Adrenal gland (tissue), 12 donors: ENCODE results near the gene ZWILCH. TPM values are rescaled to one million over a fixed set of nuclear protein-coding genes. Genes with fewer than 3 reads are reported as not detected.

Experiments used
- DNase-seq, 7 donors: peaks; one replicate each; pipeline ENCODE4 v3.0.0-alpha.2; 2019 to 2020
- H3K27ac ChIP-seq, 5 donors: fragments of 200-600 bp; sonication (generic) in 4 of 5; 1 replicate in 3 of 5; 2 replicates in 2 of 5; pipeline versions ENCODE4 v1.5.1 to v1.8.0; 2016 to 2020; ENCODE audit warnings: mild to moderate bottlenecking in 1 of 5
- H3K27me3 ChIP-seq: fragments of 200-600 bp; 2 replicates; pipeline ENCODE4 v1.8.0; 2021
- H3K36me3 ChIP-seq, 2 donors: fragments of 200-600 bp; replicated peaks in 1 of 2; 1 replicate in 1 of 2; 2 replicates in 1 of 2; pipeline versions ENCODE4 v1.5.1 to v1.8.0; 2018 to 2022
- H3K4me1 ChIP-seq, 2 donors: fragments of 200-600 bp; replicated peaks in 1 of 2; 1 replicate in 1 of 2; 2 replicates in 1 of 2; pipeline versions ENCODE4 v1.5.1 to v1.8.0; 2018 to 2021
- H3K4me3 ChIP-seq, 4 donors: fragments of 200-600 bp; sonication (generic) in 3 of 4; one replicate each; pipeline ENCODE4 v1.5.1; 2016 to 2018
- H3K9me3 ChIP-seq, 3 donors: fragments of 200-600 bp; sonication (generic) in 1 of 3; replicated peaks in 1 of 3; 1 replicate in 2 of 3; 2 replicates in 1 of 3; pipeline versions ENCODE4 v1.5.1 to v1.8.0; 2016 to 2021
- CTCF ChIP-seq, 6 experiments: fragments of 450-650 bp in 4 of 6; fragments of 200-600 bp in 2 of 6; sonication (generic) in 1 of 6; IDR thresholded peaks; 1 replicate in 5 of 6; 2 replicates in 1 of 6; pipeline versions ENCODE4 v1.5.1 to v1.8.0; 2016 to 2021; ENCODE audit warnings: antibody characterized with exemption in 6 of 6, mild to moderate bottlenecking in 2 of 6, moderate library complexity in 1 of 6
- POLR2A ChIP-seq, 2 donors: fragments of 450-650 bp; IDR thresholded peaks; one replicate each; pipeline ENCODE4 v1.6.1; 2017; ENCODE audit warnings: antibody characterized with exemption in 2 of 2, mild to moderate bottlenecking in 2 of 2, moderate library complexity in 1 of 2
- whole genome bisulfite sequencing, 4 donors: extraction: QIAGEN DNeasy Blood & Tissue Kit in 2 of 4; methylation state at CpG; one replicate each; pipeline versions ENCODE4 v1.1.5 to v1.1.7; 2013 to 2017; 5-methylcytosine and 5-hydroxymethylcytosine counted together
- intact Hi-C, 2 donors: fragments of 100-400 bp; cut with DNase I; formaldehyde crosslinking; loops; one replicate each; pipeline versions ENCODE4 v1.14.1 to v1.15.0; 2022 to 2023
- polyA plus RNA-seq, 3 donors: library from polyadenylated mRNA; stranded (reverse); fragments of 200-250 nt in 2 of 3; fragments of 350-450 nt in 1 of 3; fragmentation: Illumina TruSeq in 1 of 3; extraction: RNeasy Lipid Tissue Mini Kit (QIAGEN cat#74804) in 1 of 3; gene quantifications; one replicate each; pipeline ENCODE4 v1.2.3, GENCODE V29; 2013 to 2014
- total RNA-seq, 9 donors: library from RNA; depleted of rRNA in 4 of 9; stranded (reverse); fragments of >200 nt in 4 of 9; fragments of 120-200 nt in 1 of 9; fragmentation: NEBNext Ultra II Directional in 1 of 9; extraction: Animal tissue kit (Norgen Biotek cat#: 25700) in 1 of 9; gene quantifications; one replicate each; pipeline versions ENCODE4 v1.1.0 to v1.2.4, GENCODE V29; 2013 to 2023
- donor health status: healthy with polysubstance abuse.
- donor health status: Bipolar disorder and iron deficiency.
- donor health status: DM: yes; HTN: yes; CAD: no.
- donor health status: DM: no; HTN: no; CAD: no.
- donor health status: DM: no; HTN: no; CAD: no.
- donor health status: DM: yes; HTN: yes; CAD: no.

The ZWILCH gene
- total and polyA plus RNA-seq, 12 donors = 1.1 to 11.4 (median 3.8) TPM

- Histone ChIP-seq H3K36me3 (no peaks in the 10 kb centered on the region), H3K4me3 (no peak overlapping the region), H3K9me3 (no peaks in the 10 kb centered on the region), H3K27me3 (no peaks in the 10 kb centered on the region), H3K4me1 (peaks cover 0 to 2% of the 10 kb centered on the region in 2 donors), H3K27ac (no peak overlapping the region)
- no peak for TF ChIP-seq CTCF (IDR thresholded peaks at IDR 0.05)
- no peak for TF ChIP-seq POLR2A (IDR thresholded peaks at IDR 0.05)
- WGBS, 4 donors = 82 to 97% (median 89%) methylated on average over 3 to 4 of the region's 4 CpGs
- no peak for DNase-seq
- intact Hi-C loops = no loop called here
Measured at GRCh38 chr15:66572146-66572545, 67.0 kb downstream of the ZWILCH start.

- TF ChIP-seq CTCF (IDR thresholded peaks at IDR 0.05) (no peak), POLR2A (IDR thresholded peaks at IDR 0.05) (no peak)
- Histone ChIP-seq H3K27ac (no peak overlapping the region), H3K36me3 (no peaks in the 10 kb centered on the region), H3K9me3 (no peaks in the 10 kb centered on the region), H3K27me3 (no peaks in the 10 kb centered on the region), H3K4me1 (no peaks in the 10 kb centered on the region), H3K4me3 (no peak overlapping the region)
- DNase-seq = no peak
- intact Hi-C loops = no loop called here
- WGBS, 4 donors = 89 to 92% (median 90%) methylated on average over 7 of the region's 7 CpGs
Measured at GRCh38 chr15:66573348-66573718, 68.2 kb downstream of the ZWILCH start.

GRCh38 chr15:66573719-66574595 lies 68.8 kb downstream of the ZWILCH start:
- no peak overlapping the region for H3K27ac ChIP-seq
- H3K4me3 ChIP-seq = no peak overlapping the region
- WGBS, 4 donors = 63 to 77% (median 75%) methylated on average over 10 of the region's 10 CpGs
- H3K9me3 ChIP-seq = no peaks in the 10 kb centered on the region
- no peaks in the 10 kb centered on the region for H3K4me1 ChIP-seq
- DNase-seq = no peak
- no peaks in the 10 kb centered on the region for H3K36me3 ChIP-seq
- H3K27me3 ChIP-seq = no peaks in the 10 kb centered on the region
- intact Hi-C loops = no loop called here
- TF ChIP-seq POLR2A (IDR thresholded peaks at IDR 0.05) = no peak
- no peak for TF ChIP-seq CTCF (IDR thresholded peaks at IDR 0.05)

GRCh38 chr15:66574596-66574950 lies 69.4 kb downstream of the ZWILCH start:
- no peak for DNase-seq
- intact Hi-C loops = no loop called here

More at GRCh38 chr15:66574596-66574950, 69.4 kb downstream of the ZWILCH start:
- Histone ChIP-seq H3K4me3 (no peak overlapping the region), H3K27ac (no peak overlapping the region), H3K4me1 (no peaks in the 10 kb centered on the region), H3K27me3 (no peaks in the 10 kb centered on the region), H3K9me3 (no peaks in the 10 kb centered on the region), H3K36me3 (no peaks in the 10 kb centered on the region)
- 70 to 91% (median 86%) methylated on average over 2 of the region's 2 CpGs for WGBS, 4 donors
- TF ChIP-seq POLR2A (IDR thresholded peaks at IDR 0.05) (no peak), CTCF (IDR thresholded peaks at IDR 0.05) (no peak)
